ENCODE data around the gene IFI35.
A peak's percentile ranks its signal among the peaks of the same experiment; 100 is the strongest.
"Not testable (repeated sequence)": the region's sequence is repeated elsewhere in the genome, so short reads cannot be mapped to it uniquely, and the experiment has no call there.

Gene IFI35

DNA sequence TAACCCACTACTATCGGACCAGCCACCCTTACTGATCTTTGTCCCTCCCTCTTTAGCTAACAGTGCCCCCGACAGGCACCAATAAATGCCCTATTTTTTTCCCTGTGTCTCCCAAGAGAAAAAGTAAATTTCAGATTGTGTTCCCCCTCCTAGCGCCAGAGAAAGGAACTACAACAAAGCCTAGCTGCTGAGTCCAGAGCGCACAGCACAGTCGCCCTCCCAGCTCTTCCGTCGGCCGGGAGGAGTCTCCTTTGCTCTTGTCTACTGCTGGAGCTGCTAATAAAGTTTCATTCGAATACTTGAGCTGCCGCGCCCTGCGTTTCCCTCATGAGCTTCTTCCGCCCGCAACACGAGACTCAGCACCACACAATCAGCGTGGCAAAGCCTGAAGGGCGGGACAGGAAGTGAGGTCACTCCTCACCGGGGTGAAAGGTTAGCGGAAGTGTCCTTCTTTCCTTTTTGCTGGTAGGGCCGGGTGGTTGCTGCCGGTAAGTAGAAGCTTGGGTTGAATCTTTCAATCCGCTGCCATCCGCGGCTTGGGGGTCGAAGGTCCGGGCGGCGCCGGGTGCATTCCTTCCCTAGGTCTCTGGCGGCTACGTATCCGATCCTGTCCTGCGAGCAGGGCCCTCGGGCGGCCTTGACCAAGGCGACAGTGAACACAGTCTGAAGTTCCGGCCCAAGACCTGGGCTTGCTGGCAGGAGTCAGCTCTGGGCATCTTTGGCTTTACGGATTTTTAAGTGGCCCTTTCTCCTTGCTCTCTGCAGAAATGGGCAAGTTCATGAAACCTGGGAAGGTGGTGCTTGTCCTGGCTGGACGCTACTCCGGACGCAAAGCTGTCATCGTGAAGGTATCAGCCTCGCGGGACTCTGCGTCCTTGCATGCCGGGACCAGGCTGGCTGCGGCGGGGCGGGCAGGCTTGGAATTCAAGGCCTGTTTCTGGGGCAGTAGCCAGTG is 8.3 kb upstream of the IFI35 start, which contains the start of gene RPL27:
Gene RPL27, plus strand, starts transcription at position 436 of the 955 bp plus-strand sequence. Its CDS starts 332 bp downstream, at position 768.
- DNase-seq (ENCODE audit: low read depth), result peak; percentile 100

DNA sequence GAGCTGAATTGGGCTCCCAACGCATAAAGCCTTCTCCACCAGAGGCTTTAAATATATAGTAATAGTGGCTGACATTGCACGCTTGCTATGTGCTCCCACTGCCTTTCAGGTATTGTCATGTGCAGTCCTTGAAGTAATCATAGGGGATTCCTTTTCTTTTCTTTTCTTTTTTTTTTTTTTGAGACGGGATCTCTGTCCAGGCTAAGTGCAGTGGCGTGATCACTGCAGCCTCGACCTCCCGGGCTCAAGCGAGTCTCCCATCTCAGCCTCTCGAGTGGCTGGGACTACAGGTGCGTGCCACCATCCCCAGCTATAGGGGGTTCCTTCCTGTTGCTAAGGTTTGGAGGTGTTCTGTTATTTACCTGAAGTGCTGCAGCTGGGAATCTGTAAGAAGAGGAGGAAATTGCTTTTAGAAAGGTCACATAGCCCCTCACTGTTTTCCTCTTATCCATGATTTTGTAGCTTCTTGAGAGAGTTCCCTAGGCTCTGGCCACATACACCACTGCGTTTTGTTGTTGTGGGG is 7.5 kb upstream of the IFI35 start:
- no peak for DNase-seq (ENCODE audit: low read depth)

DNA sequence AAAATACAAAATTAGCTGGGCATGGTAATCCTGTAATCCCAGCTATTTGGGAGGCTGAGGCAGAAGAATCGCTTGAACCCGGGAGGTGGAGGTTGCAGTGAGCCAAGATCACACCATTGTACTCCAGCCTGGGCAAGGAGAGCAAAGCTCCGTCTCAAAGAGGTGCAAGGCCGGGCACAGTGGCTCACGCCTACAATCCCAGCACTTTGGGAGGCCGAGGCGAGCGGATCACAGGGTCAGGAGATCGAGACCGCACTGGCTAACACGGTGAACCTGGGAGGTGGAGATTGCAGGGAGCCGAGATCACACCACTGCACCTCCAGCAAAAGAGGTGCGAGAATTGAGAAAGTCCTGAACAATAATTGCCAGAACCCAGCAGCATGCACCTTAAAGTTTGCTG is 5.7 kb upstream of the IFI35 start:
- not testable (repeated sequence) for DNase-seq (ENCODE audit: low read depth)

DNA sequence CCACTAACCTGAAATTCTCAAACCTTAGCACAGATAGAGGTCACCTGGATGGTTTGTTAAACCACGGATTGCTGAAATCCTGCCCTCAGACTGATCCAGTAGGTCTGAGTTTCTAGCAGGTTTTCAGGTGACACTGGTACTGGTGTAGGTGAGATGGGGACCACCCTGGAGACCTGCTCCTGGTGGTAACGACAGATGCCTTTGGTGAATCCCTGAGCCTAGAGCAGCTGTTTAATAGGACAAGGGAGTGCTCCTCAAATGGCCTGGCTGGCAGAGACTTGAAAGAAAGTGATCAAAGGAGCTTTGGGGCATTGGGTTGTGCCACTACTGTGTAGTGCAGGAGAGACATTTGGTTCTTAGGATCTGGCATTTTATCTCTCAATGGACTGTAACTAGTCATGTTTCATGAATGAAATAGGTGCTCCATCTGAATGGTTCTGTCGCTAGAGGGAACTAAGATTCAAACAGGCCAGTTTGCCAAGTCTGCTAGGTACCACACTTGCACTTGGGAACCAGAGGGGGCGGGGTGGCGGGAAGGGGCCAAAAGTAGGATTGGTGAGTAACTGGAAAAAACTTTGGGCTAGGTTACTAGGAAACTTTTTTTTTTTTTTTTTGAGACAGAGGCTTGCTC is 2.9 kb upstream of the IFI35 start:
- DNase-seq (ENCODE audit: low read depth), result no peak

DNA sequence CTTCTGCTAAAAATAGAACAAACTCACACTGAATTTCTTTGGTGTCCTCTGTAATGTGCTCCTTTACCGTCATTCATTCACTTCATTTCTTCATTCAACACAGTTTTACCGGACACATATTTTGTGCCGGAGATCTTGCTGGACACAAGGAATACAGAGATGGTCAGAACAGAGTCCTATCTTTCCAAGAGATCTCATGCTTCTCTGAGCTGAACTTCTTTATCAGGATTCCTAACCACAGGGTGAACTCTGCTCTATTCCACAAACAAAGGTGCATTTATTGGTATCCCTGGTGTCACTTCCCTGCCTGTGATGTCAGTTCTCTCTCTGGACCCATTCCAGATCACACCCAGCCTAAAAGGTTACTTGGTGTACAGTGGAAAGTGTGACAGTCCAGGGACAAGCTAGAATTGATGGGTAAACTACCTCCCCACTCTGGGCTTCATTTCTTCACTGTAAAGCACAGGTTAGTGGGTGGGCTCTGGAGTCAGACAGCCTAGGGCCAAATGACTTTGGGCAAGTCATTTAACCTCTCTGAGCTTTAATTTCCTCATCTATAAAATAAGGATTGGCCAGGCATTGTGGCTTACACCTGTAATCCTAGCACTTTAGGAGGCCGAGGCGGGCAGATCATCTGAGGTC is 4.2 kb downstream of the IFI35 start:
- no peak for DNase-seq (ENCODE audit: low read depth)

DNA sequence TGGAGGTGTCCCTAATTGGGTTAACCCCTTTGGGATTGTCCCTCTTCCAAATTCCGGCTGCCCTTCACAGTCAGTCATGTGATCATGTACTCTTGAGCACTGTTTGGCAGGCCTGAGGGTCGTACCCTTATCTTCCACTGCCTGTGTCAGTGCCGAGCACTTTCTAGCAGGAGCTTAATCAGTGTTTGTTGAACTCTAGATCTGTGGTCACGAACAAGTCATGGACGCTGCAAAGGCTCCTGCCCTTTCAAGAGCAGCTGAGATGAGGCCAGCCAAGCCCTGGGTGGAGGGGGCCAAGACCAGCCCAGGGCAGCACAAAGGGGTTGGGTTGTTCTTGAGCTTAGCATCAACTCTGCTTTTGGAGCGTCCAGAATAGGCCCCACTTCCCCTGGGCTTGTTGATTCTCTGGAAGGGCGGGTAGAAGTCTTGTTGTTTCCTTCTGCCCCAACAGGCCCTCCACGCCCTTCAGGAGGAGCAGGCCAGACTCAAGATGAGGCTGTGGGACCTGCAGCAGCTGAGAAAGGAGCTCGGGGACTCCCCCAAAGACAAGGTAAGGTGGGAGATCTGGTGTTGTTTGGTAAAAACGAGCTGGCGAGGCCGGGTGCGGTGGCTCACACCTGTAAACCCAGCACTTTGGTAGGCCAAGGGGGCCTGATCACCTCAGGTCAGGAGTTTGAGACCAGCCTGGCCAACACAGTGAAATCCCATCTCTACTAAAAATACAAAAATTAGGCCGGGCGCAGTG is 5.3 kb downstream of the IFI35 start:
- DNase-seq (ENCODE audit: low read depth), result no peak

DNA sequence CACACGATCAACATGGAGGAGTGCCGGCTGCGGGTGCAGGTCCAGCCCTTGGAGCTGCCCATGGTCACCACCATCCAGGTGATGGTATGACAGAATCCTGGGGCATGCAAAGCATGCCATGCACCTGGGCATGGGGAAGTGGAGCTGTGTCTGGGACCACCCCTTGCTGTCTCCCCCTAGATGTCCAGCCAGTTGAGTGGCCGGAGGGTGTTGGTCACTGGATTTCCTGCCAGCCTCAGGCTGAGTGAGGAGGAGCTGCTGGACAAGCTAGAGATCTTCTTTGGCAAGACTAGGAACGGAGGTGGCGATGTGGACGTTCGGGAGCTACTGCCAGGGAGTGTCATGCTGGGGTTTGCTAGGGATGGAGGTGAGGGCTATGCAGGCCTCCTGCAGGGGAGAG is 6.7 kb downstream of the IFI35 start:
- no peak for DNase-seq (ENCODE audit: low read depth)

DNA sequence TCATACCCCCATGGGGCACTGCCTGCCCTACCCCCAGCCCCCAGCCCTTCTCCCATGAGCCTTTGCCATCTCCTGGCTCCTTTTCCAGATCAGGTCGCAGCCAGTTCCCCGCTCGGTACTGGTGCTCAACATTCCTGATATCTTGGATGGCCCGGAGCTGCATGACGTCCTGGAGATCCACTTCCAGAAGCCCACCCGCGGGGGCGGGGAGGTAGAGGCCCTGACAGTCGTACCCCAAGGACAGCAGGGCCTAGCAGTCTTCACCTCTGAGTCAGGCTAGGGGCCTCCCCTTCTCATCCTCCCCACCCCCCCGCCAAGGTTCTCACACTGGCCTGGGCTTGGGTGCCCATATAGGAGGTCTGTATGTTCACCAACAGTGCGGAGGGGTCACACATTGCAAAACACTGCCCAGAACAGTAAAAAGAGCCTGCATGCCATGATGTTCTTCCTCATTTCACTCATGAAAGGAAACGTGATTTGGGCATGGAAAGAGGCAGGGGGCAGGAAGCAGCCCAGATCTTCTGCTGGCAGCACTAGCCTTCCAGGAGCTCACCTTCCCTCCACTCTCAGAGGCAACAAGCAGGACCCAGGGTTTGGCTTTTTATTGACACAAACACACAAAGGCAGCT is 7.5 kb downstream of the IFI35 start:
- no peak for DNase-seq (ENCODE audit: low read depth)

DNA sequence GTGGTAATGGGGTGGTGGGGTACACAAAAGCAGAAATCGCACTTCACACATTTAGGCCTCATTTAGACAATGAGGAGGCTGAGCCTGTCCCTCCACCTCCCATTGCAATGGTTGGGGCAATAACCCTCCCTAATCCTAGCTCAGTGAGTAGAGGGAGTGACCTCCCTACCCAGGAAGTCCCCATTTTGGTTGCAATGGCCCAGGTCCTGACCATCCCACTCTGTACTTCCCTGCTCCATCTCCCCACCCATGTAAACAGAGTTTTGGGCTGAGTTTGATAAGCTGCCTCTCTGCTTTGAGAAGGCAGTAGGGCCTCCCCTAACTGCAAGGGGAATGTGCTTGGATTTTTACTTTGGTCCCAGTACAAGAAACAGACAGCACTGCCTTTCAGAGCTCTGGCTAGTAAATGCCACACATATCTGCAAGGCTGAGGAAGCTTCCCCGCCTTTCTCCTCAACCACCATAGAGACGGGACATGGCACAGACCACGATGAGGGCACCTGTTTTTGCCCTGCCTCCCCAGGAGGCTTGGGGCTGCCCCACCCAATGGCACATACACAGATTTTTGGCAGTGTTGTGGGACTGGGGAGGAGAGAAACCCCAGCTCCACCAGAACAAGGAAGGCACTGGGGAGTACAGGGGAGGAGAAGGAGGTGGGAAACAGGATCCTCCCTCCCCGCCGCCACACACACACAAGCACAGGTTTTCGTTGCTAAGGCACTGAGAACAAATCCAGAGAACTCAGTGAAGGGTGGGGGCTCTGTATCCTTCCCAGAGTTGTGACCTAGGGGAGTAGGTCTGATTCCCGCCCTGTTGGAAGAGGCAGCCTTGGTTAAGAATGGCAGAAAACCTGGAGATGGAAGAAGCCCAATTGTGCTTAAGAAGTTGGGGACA is 8.3 kb downstream of the IFI35 start:
- DNase-seq (ENCODE audit: low read depth), result no peak

DNA sequence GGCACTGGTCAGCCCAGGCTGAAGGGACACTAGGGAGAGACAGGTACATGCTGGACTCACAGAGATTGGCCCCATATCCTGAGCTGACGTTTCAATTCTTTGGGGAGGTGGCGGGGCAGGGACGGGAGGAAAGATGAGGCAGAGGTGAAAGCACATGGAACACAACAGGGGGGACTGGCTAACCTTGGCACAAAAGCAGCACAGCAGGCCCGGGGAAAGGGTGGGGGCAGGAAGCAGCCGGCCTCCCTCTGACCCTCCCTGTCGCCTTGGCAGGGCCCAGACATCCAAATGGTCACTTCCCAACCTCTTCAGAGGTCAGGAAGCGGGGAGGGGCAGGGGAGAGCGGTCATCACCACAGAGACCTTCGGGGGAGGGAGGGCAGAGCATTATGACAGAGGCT is 9.0 kb downstream of the IFI35 start:
- DNase-seq (ENCODE audit: low read depth), result no peak

DNA sequence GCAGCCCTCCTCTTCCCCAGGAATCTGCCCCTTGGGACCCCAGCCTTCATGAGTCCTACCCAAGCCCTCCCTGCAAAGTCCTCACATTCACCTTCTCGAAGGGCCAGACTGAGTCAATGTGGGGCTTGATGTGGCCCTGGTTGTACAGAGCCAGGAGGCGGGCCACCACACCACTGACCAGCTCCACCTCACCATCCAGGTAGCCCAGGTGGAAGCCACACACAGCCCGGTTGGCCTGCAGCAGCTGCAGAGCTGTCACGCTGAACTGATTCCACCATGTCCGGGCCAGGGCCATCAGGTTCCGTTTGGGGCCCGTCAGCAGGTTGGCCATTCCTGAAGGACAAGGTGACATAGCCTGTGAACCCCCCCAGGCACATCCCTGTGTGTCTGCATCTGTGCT is 9.6 kb downstream of the IFI35 start:
- no peak for DNase-seq (ENCODE audit: low read depth)

DNA sequence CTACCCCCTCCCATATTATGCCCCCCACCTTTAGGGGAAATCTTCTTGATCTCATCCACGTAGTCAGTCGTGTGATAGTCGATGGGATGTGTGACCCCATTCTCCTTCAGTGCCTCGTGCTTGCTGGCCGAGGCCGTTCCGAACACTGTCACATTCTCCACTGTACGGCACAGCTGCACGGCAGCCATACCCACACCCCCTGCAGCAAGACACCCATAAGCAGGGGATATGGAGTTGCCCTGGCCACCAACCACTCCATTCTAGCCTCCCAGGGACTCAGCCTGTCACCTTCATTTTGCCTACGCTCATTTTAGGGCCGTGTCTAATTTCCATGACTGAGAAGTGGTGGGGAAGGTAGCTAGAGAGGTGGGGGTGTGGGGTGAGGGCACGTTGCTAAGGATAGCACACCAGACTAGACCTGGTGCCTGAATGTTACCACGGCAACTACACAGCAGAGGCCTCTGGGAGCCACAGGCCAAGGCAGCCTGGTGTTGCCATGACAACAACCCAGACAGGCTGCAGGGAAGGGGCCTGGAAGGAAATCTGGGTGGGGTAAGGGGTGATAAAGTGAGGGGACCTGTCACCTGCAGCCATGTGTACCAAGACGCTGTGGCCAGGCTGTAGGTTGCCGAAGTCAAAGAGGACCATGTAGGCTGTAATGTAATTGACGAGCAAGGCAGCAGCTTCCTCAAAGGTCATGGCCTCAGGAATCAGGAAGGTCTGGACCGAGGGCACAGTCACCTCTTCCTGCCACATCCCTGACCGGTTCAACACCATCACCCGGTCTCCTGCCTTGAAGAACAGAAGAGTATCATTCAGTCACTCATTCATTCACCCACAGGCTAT is 11.6 kb downstream of the IFI35 start:
- DNase-seq (ENCODE audit: low read depth), result no peak

DNA sequence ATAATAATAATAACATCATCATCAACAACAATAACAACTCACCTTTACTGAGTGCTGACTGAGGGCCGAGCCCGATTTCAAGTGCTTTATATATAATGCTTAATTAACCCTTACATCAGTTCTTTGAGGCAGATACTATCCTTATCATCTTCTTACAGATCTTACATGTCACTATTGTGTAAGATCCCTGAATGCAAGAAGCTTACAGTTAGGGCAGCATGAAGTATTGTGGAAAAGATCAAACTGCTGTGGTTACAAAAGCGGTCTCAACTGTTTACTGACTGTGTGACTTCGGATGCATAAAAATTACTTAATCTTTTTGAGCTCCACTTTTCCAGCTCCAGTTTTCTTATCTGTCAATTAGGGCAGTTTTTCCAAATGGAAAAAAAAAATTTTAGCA is 12.3 kb downstream of the IFI35 start:
- DNase-seq (ENCODE audit: low read depth), result no peak

DNA sequence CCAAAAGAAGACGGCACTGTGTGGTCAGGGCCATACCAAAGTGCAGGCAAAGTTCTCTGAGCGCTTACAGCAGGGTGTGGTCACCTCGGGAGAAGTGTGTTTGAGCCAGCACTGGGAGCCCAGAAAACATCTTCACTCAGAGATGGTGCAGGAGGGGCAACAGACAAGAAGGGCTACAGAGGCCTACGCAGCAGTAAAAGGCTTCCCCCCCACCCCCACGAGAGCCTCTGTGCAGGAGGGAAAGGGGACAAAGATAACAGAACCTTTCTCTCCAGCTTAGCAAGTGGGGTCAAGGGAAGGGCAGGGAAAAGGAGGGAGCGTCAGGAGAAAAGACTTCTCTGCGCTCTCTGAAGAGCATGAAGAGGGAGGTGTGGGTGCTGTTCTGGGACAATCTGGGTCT is 12.8 kb downstream of the IFI35 start:
- no peak for DNase-seq (ENCODE audit: low read depth)

DNA sequence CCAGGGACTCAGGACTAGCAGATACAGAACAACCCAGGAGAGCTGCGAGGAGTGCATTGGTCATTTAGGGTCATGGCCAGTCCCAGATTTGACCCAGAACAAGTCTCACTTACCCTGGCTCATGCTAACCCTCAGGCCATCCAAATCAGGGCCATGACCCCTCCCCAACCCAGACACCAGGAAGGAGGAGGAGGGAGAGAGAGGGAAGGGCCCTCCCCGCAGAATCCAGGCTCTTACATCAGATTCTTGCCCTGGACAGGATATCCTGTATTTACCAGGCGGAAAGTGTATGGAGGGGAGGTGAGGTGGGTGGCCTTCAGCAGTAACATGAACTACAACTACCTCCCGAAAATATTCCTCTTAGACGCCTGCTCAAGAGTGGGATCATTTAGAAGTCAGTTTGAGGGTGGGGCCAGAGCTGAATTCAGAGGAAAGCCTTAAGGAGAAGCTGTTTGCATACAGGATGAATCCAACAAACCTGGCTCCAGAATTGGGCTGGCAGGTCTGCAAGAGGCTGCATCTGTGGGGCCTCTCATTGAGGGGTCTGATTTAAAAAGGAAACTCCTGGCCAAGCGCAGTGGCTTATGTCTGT is 13.5 kb downstream of the IFI35 start:
- no peak for DNase-seq (ENCODE audit: low read depth)

DNA sequence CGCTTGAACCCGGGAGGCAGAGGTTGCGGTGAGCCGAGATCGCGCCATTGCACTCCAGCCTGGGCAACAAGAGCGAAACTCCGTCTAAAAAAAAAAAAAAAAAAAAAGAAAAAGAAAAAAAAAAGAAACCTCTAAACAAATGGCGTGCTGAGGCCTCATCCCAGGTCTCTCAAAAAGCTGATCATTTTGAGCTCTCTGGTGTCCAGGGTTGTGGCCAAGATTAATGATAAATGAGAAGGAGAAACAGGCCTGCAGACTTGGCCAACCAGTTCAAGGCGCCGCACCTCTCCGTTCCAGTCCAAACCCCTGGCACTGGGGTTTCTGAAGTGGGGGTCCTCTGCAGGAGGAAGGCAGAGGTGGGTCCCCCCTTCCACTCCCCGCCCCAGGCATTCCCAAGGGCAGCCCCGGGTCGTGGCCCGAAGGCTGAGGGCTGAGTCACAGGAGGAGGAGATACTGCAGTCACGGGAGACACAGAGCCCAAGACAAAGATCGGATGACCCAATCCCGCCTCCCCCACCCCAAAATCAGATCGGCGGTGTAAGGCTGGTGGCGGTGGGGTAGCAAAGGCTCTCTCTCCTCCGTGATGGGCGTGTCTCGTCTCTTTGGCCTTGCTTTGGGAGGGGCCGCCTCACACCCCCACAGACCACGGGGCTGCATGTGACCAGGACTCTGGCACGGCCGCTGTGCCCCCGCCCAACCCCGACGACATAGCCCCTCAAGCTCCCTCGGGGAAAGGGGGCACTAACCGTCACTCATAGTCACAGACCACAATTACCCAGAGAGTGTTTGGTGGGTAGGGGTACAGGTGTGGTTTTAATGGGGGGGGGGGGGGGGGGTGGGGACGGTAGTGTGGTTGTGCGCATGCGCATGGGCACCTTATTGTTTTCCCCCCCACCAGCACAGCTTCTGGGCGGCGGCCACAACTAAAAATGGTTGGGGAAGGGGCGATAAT is 14.5 kb downstream of the IFI35 start:
- peak; percentile 66 for DNase-seq (ENCODE audit: low read depth)

DNA sequence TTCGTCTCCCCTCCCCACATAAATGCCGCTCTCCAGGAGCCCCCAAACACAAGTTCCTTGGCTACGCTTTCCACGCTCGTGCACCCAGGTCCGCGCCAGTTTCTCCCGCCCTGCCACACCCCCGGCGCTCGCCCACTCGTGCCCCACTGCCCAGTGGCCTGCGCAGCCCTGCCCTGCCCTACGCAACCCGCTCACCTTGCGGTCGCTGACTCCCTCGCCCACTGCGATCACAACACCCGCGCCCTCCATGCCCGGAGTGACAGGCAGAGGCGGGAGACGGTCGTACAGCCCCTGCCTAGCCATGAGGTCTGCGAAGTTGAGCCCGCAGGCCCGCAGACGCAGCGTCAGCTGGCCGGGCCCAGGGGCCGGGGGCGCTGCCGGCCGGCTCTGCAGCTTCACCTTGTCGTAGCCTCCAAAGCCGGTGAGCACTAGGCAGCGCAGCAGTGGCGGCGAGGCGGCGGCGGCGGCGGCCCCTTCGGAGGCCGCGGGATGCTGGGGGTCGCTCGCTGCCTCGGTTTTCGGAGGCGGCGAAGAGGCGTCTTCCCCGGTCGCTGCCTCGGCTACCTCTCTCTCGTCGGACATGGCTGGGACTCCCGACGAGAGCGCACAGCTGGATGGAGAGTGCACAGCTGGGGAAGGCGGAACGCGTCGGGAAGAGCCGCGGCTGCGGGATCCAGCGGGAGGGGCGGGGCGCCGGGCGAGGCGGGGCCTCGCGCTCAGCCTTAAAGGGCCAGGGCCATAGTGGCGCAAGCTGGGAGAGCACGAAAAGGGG is 15.3 kb downstream of the IFI35 start, which contains the start of gene VAT1:
Gene VAT1, minus strand, starts transcription at position 645 of the 772 bp plus-strand sequence. Its CDS starts 63 bp downstream, at position 582.
- DNase-seq (ENCODE audit: low read depth), result peak; percentile 48
